NCI-H1417 (cell line): ENCODE results near the gene GPR146.
"Not testable (repeated sequence)": the region's sequence is repeated elsewhere in the genome, so short reads cannot be mapped to it uniquely, and the experiment has no call there.

Source experiments
- DNase-seq, 3 experiments: peaks; one replicate each; lab custom pipeline; 2025; lab: John Stamatoyannopoulos, UW

Gene GPR146, protein sequence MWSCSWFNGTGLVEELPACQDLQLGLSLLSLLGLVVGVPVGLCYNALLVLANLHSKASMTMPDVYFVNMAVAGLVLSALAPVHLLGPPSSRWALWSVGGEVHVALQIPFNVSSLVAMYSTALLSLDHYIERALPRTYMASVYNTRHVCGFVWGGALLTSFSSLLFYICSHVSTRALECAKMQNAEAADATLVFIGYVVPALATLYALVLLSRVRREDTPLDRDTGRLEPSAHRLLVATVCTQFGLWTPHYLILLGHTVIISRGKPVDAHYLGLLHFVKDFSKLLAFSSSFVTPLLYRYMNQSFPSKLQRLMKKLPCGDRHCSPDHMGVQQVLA

DNA sequence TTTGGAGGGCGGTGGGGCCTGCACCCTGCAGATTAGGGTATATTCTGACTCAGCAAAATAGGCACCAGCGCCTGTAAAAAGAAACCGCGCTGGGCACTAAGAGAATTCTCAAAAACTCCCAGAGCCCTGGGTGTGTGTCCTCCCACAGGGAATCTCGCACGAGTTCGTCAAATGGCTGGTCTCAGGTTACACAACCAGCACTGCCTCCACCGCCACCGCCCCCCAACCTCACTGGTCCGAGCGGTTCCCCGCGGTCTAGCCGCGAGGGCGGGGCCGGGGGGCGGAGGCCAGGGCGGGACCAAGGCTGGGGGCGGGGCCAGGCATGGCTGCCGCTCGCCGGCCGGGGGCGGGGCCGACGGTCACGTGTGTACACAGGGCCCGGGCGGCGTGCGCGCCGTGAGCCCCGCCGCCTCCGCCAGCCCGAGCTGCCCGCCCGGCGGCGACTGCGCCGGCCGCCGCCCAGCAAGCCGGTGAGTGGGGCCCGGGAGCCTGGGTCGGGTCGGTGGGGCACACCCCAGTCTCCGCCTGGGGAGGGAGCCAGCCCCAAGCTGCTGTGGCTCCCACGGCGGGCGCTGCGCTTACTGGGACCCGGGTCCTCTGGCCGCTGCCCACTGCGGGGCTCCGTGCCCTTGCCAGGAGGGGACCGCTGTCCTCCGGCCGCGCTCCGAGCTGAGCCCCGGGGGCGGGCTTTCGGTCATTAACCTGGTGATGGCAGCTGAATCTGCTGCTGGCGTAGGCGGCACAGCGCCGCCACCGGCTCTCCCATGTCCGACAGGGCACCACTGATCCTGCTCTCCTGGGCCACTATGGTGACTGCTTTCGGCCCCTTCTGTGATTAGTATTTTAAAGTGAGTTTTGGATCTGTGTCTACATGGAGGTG is at the start of gene GPR146:
Gene GPR146, plus strand, starts transcription at position 358 of the 880 bp plus-strand sequence. CDS start 12,970 bp downstream, outside the sequence.
- peak; percentile 95 to 96 (median 96) for DNase-seq

DNA sequence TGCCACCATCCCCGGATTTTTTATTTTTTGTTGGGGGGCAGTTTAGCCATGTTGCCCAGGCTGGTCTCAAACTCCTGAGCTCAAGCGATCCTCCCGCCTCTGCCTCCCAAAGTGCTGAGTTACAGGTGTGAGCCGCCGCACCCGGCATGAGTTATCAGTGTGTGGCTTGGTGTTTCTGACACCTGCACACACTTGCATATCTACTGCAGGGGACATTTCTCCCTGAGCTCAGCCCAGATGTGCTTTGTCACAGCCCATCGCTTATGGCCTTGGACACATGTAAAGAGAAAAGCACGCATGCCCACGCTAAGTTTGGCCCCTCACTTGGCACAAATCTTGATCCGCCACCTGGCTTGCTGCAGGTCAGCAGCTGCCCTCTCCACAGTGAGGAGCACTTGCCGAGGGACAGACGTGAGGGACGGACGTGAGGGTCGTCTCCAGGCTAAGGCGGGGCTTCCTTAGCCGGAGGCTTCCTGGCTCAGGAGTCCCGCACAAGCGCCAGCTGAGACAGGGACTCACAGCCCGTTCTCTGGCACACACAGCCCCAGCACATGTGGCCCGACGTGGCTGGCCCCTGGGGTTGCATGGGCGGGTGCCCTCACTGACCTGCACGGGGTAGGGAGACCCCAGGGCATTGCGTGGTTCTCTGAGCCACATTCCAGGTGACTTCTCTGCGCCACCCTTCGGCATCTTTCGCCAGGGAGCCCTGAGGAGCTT is 49.6 kb upstream of the GPR146 start:
- no peak for DNase-seq

DNA sequence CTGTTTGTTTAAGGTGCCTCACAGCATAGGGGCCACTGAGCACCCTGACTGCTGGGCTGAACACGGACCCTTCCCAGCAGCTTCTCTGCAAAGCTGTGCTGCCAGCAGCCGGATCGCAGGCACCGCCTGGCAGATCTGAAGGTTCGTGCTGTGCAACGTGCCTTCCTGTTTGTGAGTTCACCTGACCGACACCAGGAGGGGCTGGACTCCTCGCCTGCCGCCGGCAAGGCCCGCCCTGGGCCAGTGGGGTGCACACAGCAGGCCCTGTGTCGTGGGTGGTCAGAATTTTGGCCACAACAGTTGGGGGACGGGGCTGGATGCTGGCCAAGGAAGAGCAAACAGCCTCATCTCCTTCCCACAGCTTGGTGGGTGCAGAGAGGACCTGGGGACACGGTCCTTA is 48.8 kb upstream of the GPR146 start:
- DNase-seq, result no peak

DNA sequence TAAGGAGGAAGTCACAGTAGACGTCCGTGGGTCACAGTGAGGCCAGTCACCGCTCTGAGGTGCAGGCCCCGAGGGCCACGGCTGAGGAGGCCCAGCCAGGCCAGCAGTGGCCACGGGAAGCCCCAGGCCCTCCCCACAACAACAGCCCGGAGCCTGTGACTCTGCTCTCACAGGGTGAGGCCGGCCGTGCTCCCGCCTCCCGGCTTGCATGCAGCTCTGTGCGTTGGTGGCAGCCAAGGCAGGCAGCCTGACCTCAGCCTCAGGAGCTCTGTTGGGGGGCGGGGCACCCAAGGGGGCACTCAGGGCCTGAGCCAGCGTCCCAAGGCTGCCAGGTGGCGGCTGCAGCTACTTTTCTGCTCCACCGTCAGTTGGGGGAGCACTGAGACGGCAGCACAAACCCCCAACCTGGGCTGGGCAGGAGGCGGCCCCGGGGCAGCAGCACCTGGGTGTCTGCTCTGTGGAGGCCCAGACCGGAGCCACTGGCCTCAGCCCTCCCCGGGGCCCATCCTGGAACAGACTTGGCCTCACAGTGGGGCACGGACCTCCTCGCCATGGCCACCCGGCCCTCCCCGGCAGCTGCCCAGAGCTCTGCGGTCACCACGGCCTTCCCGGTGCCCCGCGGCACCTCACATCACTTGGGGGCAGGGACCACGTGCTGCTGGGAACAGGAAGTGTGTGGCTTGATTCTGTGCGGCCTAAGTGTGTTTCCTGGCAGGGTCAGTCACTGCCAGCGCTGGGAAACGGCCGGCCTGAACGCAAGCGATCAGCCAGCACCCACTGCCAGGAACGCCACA is 48.1 kb upstream of the GPR146 start:
- no peak for DNase-seq

DNA sequence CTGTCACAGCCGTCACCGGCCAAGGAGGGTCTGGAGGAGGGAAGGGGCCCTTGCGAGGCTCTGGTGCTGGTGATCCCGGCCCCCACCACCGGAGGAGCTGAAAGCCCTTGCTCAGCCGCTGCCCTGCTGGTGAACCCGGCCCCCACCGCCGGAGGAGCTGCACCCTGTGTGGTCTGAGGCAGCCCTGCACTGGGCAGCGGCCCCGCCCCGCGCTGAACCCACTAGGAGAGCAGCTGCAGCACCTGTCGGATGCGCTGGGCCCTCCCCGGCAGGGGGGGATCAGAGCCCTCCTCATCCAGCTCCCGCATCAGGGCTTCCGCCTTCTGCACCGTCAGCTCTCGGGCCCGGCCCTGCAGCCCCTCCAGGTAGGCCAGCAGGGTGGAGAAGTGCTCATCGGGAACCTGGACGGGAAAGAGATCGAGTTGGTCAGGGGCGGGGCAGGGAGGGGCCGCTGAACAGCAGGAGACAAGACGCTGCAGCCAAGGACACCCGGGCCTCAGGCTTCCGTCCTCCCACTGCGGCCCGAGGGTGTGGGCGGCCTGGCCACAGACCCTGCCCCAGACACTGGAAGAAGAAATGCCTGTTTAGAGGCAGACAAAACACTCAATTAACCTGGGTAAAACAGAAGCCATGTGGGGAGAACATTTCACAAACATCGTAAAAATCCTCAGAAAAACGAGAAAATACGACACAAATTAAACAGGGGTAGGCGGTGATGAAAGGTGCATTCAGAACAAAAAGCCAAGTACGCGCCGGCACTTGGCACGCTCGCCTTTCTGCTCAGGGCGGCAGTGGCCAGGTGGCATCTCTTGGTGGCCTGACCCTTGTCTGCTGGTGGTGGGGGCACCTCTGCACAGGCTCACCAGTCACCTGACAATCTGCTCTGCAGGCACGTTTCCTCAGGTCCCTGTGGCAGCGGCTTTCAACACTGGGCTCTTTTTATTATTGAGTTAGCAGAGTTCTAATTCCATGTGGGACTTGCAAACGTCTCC is 46.6 kb upstream of the GPR146 start:
- DNase-seq, result peak; percentile 39 to 90 (median 85)

DNA sequence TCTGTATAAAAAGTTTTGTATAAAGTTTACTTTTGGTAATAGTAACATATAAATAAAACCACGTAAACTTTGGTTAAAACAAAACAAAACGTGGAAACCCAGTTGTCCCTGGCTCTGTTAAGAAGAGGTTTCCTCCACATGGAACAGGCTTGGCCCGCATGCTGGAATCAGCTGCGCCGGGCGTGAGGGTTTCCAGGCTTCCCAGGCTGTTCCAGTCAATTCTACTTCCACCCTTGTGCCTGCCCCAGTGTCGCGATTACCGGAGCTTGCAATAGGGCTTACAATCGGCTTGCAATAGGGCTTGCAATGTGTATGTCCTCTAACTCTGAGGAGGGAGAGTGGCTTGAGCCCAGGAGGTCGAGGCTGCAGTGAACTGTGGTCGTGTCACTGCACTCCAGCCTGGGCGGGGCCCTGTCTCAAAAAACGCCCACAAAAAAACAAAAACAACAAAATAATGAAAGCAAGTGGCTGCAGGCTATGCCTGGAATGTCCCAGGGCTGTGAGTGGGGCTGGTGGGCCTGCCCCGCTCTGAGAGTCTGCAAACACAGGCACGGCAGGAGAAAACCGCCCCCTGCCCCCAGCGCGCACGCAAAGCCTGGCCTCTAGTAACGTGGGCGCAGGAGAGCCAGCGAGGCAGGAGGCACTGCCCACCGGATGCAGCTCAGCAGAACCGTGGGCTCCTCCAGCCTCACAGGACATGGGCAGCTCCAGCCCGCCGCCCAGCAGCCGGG is 45.0 kb upstream of the GPR146 start:
- DNase-seq, result no peak

DNA sequence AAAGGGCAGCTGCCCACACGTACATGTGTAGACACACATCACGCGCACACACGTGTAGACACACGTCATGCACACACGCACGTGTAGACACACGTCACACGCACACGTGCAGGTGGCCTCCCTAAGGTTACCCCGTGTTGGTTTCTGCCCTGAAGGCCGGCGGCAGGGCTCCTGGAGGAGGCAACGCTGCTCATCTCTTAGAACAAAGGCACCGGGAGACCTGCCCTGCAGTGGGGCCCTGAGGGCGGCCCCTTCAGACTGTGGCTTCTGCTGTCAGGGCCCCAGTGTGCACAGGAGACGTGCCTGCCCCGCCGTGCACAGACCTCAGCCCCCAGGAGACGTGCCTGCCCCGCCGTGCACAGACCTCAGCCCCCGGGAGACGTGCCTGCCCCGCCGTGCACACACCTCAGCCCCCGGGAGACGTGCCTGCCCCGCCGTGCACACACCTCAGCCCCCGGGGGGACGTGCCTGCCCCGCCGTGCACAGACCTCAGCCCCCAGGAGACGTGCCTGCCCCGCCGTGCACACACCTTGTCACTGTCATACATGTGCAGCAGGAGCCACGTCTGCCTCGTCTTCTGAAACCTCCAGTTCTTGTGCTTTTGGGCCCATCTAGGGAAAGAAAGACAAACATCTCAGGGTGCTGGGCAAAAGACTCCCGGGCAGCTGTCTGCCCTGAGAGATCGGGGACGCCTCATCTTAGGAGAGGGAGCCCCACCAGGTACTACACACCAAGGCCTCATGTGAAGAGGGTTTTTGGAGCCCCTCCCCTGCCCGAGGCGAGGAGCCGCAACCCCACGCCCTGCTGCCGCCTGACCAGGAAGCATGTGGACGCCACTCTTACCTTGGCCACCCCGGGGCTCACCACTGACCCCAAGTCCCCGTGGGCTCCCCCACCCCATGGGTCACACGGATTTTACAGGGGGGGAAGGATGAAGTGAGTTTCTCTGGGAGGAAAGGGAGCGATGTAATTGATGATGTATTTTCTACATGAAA is 44.1 kb upstream of the GPR146 start:
- no peak for DNase-seq

DNA sequence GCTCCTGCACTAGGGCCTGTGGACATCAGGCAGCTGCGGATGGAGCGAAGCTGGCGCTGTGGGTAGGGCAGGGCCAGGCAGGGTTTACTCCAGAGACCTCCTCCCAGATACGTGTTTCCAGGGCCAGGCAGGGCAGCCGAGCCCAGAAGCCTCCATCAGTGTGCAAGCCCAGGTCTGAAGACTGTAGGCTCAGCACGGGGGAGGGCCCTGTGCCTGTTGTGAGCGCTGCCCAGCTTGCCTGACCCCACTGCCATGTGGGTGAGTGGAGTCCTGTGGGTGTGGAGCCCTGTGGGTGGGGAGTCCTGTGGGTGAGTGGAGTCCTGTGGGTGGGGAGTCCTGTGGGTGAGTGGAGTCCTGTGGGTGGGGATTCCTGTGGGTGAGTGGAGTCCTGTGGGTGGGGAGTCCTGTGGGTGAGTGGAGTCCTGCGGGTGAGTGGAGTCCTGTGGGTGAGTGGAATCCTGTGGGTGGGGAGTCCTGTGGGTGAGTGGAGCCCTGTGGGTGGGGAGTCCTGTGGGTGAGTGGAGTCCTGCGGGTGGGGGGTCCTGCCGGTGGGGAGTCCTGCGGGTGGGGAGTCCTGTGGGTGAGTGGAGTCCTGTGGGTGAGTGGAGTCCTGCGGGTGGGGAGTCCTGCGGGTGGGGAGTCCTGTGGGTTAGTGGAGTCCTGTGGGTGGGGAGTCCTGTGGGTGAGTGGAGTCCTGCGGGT is 43.1 kb upstream of the GPR146 start:
- DNase-seq, result not testable (repeated sequence)

DNA sequence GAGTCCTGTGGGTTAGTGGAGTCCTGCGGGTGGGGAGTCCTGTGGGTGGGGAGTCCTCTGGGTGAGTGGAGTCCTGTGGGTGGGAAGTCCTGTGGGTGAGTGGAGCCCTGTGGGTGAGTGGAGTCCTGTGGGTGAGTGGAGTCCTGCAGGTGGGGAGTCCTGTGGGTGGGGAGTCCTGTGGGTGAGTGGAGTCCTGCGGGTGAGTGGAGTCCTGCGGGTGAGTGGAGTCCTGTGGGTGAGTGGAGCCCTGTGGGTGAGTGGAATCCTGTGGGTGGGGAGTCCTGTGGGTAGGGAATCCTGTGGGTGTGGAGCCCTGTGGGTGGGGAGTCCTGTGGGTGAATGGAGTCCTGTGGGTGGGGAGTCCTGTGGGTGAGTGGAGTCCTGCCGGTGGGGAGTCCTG is 42.3 kb upstream of the GPR146 start:
- DNase-seq, result not testable (repeated sequence)

DNA sequence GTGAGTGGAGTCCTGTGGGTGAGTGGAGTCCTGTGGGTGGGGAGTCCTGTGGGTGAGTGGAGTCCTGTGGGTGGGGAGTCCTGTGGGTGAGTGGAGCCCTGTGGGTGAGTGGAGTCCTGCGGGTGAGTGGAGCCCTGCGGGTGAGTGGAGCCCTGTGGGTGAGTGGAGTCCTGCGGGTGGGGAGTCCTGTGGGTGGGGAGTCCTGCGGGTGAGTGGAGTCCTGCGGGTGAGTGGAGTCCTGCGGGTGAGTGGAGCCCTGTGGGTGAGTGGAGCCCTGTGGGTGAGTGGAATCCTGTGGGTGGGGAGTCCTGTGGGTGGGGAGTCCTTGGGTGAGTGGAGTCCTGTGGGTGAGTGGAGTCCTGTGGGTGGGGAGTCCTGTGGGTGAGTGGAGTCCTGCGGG is 41.9 kb upstream of the GPR146 start:
- not testable (repeated sequence) for DNase-seq

DNA sequence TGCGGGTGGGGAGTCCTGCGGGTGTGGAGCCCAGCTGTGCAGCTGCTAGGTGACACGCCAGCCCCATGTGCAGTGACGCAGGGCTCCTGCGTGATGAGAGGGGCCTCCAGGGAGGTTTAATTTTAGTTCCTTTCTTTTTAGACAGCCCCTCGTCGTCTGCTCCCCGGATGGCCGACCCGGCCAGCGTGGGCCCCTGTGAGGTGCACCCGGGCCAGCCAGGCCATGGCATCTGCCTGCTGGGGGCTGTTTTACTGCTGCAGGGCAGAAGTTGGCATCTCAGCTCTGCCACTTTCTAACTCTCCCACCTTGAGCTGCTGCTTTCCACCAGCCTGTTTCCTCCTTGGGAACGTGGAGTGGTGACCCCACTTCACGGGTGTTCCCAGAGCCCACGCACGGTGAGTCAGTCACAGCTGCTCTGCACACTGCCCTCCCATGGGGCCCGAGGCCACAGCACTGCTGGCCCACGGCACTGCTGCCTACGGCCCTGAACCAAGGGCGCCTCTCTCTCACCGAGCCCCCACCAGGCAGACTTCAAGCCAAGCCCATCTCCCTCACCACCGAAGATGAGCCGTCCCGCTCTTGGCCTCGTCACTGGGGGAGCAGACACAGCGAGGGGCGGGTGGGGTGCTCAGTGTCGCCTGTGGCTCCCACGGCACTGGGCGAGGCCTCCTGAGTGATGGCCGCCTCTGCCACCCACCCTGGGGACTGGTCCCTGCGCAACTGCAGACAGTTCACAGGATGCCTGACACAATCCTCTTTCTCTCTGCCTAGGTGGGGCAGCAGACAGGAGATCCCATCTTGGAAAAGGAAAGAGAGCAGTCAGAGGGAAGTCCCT is 40.1 kb upstream of the GPR146 start:
- DNase-seq, result no peak

DNA sequence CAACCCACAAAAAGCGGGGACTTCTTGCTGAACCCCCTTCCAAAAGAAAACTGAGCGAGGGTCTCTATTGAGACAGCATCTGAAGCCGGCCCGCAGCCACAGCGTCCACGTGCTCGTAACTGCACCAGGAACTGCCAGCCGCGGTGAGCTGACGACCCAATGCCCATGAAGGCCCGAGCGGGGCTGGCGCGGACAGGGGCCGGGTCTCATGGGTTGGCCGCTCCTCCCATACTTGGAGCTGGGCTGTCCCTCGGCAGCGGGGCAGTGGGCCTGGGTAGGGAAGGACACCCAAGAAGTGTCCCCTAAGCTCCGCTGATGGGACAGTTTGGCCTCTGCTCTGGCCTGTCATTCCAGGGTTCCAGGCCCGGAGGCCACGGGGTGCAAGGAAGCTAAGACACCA is 39.0 kb upstream of the GPR146 start:
- no peak for DNase-seq

DNA sequence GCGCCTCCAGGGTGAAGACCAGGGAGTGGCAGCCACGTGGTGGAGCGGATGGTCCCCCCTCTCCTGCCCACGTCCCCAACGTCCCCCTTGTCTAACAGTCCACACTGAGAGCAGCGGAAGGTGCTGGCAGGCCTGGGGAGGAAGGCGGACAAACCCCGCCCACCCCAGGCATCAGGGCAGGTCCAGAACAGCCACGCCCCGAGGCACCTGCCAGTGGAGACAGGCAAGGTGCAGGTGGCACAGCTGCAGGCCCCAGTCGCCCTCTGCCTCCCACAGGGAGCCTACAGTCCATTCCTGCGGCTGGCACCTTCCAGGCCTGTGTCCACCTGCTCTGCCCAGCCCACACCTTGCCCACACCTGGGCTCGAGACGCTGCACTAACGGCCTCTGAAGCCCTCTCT is 36.4 kb upstream of the GPR146 start:
- no peak for DNase-seq

DNA sequence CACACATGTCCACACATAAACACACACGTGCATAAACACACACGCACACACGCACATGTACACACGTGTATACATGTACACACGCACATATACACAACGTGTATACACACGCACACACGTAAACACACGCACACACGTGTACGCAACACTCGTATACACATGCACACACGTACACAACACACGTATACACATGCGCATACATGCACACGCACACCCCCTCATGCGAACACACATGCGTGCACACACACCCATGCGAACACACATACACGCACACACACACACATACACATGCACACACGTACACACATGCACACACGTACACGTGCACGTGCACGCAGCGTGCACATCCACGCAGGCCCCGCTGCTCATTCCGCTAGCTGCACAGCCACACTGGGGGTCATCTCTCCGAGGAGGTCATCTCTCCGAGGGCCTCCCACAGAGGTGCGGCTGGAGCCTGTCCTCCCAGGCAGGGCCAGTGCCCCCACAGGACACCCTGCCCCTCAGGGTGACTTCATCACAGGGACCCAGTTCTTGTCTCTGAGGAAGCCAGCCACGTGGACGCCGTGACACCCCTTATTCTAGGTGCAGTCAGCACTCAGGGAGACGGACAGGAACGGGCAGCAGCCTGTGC is 35.5 kb upstream of the GPR146 start:
- no peak for DNase-seq

DNA sequence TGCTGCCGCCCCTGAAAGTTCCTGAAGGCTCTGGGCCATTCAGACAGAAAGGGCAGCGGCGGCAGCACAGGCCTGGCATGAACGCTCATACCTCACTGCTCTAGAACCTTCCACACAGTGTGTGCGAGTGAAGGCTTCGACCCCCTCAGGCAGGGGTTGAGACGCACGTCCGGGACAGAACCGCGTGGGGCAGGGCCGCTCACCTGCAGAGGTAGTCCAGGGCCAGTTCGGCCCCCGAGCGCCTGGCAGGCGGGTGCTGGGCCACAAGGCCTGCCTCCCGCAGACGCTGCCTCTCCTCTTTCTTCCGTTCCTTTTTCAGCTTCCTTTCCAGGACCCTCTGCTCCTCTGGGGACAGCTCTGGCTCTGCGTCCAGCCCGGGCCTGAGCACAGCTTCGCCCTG is 34.6 kb upstream of the GPR146 start:
- no peak for DNase-seq

DNA sequence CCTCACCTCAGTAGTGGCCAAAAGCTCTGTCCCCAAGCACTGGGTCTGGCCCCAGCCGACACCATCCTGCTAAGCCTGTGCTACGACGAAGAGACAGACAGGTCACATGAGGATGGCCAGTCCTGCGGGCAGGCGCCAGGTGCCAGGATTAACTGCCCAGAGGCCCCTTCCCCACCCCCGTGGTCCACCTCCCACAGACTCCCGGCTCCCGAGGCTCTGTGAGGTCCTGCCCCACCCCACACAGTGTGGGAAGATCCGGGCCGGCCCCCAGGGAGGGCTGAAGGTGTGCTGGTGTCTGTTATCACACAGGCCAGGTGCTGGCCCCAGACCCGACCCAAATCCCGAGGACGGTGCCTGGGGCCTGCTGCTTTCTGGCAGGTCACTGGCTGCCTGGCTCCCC is 34.1 kb upstream of the GPR146 start:
- DNase-seq, result no peak
